ENCODE results near the gene MOAP1.
"Not testable (repeated sequence)": the region's sequence is repeated elsewhere in the genome, so short reads cannot be mapped to it uniquely, and the experiment has no call there.

GRCh38 chr14:93169619-93170018, 15.1 kb downstream of the MOAP1 start:
- not testable (repeated sequence) for TF ChIP-seq CTCF (IDR thresholded peaks at IDR 0.05; ENCODE audit: poor library complexity); EZH2phosphoT487 (IDR thresholded peaks at IDR 0.05; ENCODE audit: low read depth, severe bottlenecking, unreplicated experiment); EZH2 (IDR thresholded peaks at IDR 0.05; ENCODE audit: borderline replicate concordance)
